NOMO-1 treated with dmso at 0.1 percent for 144 hours (cell line): Measurements from ENCODE around the gene LRRTM3.

ENCODE experiments used
- DNase-seq: peaks from one replicate; lab custom pipeline; 2025; ENCODE audit not compliant: unreplicated experiment; lab: John Stamatoyannopoulos, UW

Gene LRRTM3

DNA sequence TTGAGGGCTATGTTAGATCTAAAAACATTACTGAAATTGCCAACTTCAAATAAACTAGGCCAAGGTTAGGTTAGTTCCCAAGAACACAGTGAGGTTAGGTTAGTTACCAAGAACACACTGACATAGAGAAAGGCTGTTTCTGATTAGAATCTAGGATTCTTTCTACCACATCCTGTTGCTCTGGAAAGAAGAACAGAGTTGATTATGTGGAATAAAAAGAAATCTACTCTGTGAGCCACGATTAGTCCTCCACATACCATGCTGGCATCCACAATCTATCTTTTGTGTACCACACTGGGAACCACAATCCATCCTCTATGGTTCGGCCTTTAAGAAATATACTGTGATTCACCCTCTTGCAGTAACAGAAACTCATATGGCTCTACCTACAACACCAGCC, 91.4 kb downstream of the LRRTM3 start:
- no peak for DNase-seq

DNA sequence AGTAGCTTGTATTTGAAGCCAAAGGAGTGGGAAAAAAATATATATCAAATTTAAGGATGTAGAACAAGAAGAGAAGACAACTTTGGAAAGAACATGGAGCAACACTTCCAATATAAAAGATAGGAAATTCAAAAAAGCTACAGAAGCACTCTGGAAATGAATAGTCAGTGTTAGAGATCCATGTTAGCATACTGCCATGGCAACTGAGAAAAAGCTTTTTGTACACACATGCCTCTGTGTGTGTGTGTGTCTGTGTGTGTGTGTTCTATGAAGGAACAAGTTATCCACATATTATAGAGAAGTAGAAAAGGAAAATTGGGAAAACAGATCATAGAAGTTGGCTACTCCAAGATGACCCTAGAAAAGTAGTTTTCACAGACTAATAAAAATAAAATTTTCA, 96.3 kb downstream of the LRRTM3 start:
- no peak for DNase-seq

DNA sequence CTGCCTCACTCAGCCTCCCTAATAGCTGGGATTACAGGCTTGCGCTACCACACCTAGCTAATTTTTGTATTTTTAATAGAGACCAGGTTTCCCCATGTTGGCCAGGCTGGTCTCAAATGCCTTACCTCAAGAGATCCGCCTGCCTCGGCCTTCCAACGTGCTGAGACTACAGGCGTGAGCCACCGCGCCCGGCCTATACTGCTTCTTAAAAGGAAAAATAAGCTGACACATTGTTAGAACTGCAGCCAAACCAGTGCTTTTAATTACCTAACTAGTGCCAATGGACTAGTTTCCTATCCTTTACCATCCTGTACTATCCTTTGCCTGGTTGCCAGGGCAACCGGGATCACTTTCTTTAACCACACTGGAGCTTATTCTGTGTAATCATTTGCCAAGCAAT, 108.0 kb downstream of the LRRTM3 start:
- DNase-seq: no peak

DNA sequence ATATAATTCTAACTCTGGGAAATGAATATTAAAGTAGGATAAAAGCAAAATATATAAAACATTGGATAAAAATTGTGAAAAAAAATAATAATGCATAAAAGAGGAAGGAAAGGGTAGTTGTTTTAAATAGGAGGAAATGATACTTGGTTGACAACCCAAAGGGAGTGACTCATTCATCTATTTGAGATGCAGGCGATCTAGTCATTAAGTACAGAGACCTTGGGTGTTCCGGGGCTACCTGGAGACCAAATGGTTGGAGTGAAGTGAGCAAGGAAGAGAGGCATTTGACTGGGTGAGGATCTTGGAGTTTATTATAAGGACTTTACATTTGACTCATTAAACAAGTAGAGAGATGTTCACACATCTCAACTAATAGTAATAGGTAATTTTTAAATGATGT, 111.0 kb downstream of the LRRTM3 start:
- DNase-seq: peak; percentile 80

DNA sequence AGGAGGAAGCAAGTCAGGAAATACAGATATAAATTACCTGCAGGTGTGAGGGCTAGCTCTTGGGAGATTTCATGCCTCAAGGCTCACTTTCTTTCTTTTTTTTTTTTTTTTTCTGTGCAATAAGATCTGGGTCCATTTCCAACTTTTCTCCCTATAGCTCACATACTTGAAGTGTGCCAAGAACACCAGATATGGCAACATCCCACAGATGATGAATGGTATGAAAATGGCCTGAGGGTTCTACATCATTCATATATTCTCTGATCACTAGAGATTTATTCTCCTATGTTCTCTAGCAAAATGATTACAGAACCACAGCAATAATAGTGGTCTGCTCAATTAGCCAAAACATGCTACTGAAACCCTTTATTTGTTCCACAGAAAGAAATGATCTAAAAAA, 117.2 kb downstream of the LRRTM3 start:
- DNase-seq: no peak

DNA sequence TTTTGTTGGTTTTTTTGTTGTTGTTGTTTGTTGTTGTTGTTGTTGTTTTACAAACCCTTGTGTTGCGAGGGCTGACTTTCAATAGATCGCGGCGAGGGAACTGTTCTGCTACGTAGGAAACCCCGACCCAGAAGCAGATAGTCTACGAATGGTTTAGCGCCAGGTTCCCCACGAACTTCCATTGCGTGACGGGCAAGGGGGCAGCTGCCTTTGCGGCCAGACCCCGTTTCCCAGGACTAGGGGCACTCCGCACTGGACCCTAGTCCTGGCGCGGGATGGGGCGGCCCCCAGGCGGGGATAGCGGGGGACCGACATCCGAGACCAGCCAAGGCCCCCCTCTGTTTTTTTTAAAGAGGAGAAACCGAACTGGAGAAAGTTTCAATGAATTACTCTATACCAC, 119.6 kb downstream of the LRRTM3 start:
- DNase-seq: no peak

DNA sequence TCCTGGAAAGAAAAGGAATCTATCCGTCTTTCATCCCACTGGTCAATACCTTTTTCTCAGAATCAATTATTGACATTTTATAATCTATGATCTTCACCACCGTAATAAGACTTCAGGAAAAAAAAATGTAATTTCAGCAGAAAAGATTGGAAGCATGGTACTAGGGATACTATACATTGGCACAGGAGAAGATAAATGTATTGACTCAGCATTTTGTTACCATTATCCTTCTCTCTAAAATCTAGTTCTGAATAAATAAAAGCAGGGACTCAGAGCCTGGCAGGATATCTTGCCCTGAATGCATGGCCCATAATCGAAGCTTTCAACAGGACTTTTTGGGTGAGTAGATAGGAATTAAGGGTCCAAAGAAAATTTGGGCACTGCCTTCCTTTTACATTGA, 120.7 kb downstream of the LRRTM3 start:
- DNase-seq: no peak

DNA sequence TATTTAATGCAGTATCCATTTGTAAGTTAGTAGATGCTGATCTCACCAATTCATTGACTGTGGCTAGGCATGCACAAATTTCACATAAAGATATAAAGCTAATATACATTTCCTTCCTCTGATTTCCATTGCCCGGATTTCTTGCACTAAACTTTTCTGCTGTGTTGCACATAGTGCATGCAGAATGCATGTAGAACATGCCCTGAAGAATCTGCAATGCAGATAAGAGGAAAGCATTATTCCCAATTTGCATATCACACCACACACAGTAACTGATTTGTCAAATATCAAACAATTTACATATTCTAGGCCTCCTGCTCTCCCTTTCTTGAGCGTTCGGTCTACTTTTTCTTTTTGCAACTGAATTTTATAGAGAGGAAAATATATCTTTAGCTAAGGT, 124.2 kb downstream of the LRRTM3 start:
- no peak for DNase-seq

DNA sequence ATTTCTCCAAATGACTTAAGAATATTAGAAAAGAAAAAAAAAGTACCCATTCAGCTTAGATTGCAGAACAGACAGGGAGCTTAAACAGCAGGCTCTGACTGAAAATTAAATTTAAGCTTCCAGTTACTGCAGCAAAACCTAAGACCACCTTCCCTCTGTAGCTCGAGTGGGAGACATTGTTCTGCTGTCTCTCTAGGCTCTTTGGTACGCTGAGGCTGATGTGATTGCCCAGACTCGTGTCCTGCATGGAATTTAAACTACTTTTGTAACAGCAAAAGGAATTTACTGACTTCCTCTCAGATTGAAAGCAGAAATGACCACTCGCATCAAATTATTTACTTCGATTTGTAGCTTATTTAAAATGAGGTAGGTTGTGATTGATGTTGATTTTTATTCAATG, 124.6 kb downstream of the LRRTM3 start:
- DNase-seq: no peak

DNA sequence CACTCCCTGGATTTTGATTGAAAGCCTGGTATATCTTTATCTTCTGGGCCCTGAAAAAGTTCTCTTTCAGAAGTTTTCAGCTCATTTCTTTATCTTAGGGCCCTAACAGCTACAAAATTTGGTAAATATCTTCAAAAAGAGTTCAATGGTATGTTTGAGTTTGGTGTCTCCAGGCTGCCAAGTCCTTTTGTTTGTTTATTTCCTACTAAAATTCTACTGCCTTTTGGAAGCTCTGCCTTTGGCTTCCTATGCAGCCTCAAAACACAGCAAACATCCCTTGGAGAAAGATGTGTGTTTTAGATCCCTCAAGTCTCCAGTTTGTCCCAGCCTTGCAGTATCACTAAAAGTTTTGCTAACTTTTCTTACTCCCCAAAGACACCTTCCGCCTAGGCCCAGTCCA, 146.8 kb downstream of the LRRTM3 start:
- no peak for DNase-seq

DNA sequence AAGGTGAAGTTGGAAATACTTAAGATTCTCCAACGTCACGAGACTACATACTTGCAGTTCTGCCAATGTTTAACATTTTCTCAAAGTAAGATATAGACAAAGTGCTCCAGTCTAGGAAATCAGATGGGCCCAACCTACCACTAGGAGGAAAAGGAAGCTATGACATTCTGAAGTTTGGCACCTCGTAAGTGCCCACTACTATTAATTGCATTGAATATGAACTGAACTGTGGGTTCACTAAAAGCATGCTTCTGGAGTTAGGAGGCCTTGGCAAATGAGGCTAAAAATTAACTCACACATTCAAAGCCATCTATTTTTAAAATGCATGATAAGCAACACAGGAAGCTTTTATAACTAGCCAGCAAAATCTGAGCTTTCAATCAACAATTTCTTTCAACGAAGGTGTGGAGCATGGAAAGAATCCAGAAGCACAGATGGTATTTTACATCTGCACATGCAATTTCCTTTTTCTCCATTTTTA, 149.7 kb downstream of the LRRTM3 start:
- no peak for DNase-seq

DNA sequence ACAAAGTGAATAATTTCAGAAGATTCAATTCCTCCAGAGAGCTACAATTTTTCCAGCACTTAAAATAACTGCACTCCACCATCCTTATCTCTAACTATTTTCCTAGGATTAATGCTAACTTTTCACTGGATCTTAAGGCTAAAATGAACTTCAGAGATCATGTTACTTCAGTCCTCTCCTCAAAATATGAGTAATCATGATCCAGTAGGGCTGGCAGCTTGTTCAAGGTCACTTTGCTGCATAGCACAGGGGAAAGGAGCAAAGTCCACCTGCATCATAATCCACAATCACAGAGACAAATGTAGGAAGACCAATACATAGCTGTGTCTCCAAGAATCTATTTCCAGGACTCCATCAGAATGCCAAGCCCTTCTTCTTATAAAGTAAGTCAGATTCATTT, 150.3 kb downstream of the LRRTM3 start:
- DNase-seq: no peak

DNA sequence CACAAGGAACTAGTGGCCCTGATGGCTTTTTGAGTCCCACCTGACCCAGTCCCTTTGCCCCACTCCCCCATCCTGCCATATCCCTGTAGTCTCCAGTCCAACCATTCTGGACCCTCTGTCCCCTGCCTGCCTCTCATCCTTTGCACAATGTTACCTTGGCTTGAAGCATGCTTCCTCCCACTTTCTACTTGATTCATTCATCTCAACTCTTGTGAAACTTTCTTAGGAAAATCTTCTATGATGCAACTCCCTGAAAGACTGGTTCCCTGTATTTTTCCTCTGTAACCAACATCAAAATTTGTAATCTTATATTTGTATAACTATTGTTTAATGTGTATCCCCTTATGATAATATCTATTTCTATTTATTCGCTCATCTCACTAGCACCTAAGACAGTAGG, 151.5 kb downstream of the LRRTM3 start:
- DNase-seq: no peak

DNA sequence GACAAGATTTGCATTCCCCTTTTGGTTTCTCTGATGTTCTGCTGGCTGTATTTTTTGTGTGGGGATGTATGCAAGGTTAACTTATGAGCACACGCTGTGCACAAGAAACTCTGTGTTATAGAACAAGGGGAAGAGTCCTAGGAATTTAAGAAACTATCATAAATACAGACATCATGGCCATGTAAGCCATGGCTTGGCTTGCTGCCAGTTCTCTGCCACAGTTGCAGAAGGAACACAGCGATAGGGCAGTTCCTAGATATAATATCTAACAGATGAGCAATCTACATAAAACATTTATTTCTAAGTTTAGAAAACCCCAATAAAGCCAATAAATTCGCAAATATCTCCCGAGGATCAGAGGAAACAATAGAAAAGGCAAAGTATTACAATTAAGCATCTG, 153.3 kb downstream of the LRRTM3 start:
- DNase-seq: no peak

DNA sequence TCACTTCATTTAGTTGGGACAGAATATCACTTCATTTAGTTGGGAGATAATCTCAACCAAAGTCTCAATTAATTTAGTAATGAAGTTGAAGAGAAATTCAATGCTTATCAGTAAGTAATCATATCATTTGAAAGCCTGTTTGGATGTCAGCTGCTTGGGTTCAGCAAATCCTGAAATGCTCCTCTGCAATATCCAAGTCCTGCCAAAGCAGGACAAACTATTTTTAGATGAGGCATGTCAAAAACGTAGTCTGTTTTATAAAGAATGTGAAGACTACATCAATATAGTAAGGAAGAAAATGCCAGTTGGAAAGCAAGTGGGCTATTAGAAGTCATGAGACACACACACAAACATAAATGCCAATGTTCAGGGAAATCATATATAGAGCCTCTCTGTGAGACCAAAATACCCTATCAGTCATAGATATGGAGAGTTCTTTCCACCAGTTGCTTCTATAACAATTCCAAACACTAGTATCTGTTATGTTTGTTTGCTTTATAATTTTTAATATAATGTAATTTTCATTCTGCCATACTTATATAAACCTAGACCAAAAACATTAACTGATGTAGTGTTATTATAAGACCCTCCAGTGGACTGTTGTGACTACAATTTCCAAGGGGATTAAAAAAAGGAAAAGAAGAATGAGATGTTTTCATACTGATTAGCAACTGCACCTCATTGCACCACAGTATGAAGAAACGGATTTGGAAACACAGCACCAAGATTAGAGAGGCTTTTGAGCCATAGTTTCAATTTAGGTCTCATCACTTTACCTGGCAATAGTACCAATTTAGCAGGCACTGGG, 160.7 kb downstream of the LRRTM3 start:
- no peak for DNase-seq

DNA sequence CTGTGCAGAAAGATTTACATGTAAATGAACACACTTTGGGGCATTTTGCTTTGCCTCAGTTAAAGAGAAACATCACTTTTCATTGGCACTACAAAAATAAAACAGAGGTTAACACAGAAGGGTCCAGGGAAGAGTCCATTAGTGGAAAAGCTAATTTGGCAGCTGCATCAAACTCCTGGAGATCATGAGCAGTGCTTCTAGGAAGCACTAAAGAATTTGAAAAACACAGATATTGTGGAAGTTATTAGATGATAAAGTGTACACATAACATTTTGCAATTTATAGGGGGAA, 161.2 kb downstream of the LRRTM3 start:
- DNase-seq: no peak

DNA sequence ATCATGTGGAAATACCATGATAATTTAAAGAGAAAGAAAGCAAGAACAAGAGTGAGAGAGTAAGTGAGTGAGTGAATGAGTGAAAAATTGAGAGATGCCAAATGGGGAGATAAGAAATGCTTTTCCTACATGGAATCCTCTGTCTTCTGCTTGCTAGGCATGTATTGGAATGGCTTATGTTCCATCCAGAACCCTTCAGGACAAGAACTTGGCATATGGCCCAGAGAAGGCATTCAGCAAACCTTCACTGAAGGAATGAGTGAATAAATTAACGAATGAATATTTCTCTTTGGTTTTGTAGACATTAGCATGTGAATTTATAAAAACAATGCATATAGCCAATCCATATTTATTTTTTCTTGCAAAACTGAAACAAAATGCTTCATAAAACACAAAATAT, 162.2 kb downstream of the LRRTM3 start:
- DNase-seq: no peak

DNA sequence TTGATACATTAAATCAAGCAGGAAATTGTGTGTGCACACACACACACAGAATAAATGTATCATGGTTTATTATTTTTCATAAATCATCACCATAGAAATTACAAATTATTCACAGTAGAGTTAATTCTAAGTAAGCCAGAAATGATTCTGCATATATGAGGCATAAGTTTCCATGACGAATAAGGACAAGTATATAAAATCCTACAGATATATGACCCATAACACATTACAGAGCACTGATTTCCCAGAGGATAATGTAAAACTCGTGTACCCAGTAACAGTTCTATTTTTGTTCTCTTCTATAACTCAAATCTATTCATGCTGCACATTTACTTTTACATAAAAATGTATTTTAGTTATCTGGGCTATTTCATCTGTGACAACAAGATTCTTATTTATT, 169.7 kb downstream of the LRRTM3 start:
- DNase-seq: no peak

DNA sequence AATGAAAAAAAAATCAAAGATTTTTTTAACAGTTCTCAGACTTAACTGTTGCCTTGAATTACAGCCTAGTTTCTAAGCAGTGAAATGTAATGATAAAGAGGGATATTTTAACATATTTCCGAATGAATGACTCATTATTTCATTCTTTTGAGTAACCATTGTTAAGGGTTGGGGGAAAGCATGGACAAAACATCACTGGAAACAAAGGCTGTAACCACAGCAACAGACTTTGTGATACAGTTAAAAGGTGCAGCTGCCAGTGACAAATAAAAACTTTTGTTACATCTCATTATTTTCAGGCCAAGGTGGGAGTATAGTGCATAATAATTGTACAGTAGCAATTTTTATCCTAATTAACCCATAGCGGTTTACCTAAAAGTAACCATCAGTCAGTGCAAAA, 172.6 kb downstream of the LRRTM3 start:
- DNase-seq: no peak

DNA sequence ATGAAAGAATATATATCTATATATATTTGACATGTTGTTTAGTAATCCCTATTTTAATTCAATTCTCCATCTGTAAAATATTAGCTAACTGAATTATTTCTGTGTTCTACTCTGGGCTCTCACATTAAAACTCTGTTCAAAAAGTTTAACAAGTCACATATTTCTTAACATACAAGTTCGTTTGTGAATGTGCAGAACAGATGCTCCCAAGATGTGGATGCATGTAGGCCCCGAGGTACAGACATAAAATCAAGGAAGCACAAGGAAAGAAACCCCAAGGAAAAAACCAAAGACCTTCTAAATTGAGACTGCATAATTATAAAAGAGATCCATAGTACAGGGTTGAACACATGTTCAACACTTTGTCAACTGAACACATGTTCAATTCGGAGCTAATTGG, 175.1 kb downstream of the LRRTM3 start:
- no peak for DNase-seq

DNA sequence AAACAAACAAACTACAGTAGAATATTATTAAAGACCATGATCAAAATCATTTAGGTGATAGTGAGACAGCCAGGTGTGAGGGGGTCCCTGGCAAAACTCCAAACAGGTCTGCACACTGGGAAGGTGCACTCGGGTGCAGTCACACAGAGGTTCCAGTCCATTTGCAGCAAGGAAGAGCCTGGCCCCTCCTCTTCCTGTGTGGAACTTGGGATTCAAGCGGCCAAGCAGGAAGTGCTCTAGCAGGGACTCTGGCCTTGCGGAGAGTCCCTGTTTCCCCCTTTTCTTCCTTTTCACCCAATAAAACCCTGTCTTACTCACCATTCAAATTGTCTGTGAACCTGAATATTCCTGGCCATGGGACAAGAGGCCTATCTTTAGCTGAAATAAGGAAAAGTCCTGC, 181.8 kb downstream of the LRRTM3 start:
- DNase-seq: no peak

DNA sequence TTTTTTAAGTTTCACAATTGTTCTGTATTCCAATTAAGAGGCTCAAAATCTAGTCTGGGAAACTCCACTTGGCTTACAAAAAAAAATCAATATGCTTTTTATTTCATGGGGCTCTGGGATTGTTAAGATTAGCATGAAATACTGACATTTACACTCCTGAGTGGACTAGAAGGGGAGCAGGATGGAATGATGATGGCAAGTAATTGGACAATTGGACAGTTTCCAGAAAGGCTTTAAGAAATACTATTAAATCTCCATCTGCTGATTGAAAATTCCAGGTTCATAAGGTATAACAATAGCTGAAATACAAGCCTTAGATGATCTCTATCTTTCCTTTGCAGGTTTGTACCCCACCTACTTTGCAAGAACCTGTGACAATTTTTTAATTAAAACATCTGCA, 184.4 kb downstream of the LRRTM3 start:
- DNase-seq: no peak

DNA sequence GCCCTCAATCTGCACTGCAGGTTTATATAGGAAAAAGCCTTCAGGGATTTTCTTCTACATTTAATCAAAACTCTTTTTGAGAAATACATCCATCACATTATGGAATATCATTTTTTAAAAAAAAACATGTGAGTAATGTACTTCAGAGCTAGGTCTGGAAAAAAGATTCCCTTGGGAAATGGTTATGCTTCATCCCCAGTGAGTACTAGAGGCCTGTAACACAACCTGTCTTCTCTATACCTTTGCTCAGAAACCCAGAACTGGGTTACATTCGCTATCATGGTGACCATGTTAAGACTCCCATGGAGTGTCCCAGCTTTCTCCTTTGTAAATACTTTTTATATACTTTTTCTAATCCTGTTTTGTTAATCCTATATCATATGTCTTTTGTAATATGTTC, 186.9 kb downstream of the LRRTM3 start:
- DNase-seq: no peak

DNA sequence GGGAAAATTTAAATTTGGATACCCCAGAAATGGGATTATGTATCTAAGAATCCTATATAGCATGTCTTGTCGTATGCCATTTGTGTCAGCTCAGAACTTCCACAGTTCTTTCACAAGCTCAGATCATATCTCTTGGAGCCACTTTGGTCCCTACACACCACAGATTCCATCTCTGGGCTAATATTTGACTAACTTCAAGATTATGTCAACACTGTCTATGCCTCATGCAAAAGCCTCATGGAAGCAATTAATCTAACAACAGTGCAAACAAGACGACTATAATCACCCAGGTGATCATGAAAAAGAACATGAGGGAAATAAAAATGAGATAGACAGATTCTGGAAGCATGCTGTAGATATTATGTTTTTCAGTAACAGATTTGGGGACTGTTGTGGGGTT, 189.1 kb downstream of the LRRTM3 start:
- no peak for DNase-seq
